Right lobe of liver (tissue), 4 donors: ENCODE results near the gene C1QTNF1.

Experiments used
- POLR2A ChIP-seq: fragments of 450-650 bp; IDR thresholded peaks from one replicate; pipeline ENCODE4 v1.6.1; 2017; ENCODE audit warnings: antibody characterized with exemption, mild to moderate bottlenecking
- TF ChIP-seq, protein P1 (sequence below), 4 donors: fragments of 200-600 bp in 3 of 4; fragments of 450-650 bp in 1 of 4; IDR thresholded peaks; one replicate each; pipeline versions ENCODE4 v1.5.1 to v1.8.0; 2016 to 2022; ENCODE audit warnings: antibody characterized with exemption in 4 of 4, mild to moderate bottlenecking in 2 of 4
- donor health status: DM: no; HTN: no; CAD: no.
- donor health status: DM: no; HTN: no; CAD: no.
- donor health status: DM: no; HTN: yes; CAD: no.

DNA sequence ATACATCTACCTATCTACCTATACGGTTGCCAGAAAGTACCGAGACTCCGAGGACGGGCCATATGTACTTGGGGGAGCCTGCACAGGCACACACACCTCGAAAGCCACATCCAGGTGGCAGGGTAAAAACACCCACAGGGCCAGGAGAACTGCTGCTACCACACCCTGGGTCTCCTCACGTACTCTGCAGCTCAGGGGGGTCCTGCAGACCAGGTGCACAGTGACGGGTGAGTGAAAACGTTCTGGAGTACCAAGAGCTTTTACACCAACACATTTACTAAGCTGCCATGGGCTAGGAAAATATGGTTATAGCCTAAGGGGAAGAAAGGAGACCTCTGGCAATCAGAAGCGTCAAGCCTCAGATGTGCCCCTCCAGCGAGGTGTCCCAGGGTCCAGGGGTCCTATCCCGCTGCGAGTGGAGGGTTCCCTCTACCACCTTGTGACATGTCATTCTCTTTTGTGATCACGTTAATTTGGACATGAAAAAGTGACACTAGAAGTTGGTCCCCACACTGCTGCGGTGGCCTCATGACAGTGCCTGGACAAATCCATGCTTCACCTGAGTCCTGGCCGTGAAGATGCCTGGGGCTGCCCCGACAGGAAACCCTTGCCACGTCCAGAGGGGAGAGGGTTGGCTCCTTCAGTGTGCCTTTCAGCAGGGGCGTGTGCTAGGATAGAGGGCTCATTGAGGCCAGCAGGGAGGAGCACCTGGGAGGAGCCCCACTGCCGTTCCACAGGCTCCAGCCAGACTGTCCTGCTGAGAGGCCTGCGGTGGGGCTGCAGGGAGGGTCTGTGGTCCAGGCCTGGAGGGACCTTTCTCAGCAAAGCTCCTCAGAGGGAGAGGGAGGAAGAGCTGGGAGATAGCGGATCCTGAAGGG is 16.2 kb upstream of the C1QTNF1 start:
- TF ChIP-seq, protein P1, sequence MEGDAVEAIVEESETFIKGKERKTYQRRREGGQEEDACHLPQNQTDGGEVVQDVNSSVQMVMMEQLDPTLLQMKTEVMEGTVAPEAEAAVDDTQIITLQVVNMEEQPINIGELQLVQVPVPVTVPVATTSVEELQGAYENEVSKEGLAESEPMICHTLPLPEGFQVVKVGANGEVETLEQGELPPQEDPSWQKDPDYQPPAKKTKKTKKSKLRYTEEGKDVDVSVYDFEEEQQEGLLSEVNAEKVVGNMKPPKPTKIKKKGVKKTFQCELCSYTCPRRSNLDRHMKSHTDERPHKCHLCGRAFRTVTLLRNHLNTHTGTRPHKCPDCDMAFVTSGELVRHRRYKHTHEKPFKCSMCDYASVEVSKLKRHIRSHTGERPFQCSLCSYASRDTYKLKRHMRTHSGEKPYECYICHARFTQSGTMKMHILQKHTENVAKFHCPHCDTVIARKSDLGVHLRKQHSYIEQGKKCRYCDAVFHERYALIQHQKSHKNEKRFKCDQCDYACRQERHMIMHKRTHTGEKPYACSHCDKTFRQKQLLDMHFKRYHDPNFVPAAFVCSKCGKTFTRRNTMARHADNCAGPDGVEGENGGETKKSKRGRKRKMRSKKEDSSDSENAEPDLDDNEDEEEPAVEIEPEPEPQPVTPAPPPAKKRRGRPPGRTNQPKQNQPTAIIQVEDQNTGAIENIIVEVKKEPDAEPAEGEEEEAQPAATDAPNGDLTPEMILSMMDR (IDR thresholded peaks at IDR 0.05) = no peak
- no peak for TF ChIP-seq POLR2A
